SH-SY5Y (cell line): Measurements from ENCODE around the gene ATG13.

Source experiments
- GATA2 ChIP-seq: IDR thresholded peaks from 2 replicates; pipeline ENCODE4 v1.6.1; 2011; ENCODE audit warnings: mild to moderate bottlenecking, low read depth, low read length
- GATA3 ChIP-seq: IDR thresholded peaks from 2 replicates; pipeline ENCODE4 v1.6.1; 2011; ENCODE audit warnings: low read depth, mild to moderate bottlenecking, low read length, moderate library complexity

- TF ChIP-seq GATA3 (no peak), GATA2 (no peak)
Observed at GRCh38 chr11:46682773-46683752, 65.7 kb downstream of the ATG13 start.
